GM15510 (cell line): ENCODE results near the gene KRTAP29-1.

Experiments used
- POLR2A ChIP-seq: IDR thresholded peaks from 3 replicates; pipeline ENCODE4 v1.6.1; 2011; ENCODE audit warnings: borderline replicate concordance; ENCODE audit not compliant: insufficient read length; ENCODE audit errors: extremely low read depth

Gene KRTAP29-1

GRCh38 chr17:41254861-41255260, 47.8 kb downstream of the KRTAP29-1 start:
- no peak for TF ChIP-seq POLR2A
